Measurements from ENCODE around the gene LIN37.
A peak's percentile ranks its signal among the peaks of the same experiment; 100 is the strongest.

Gene LIN37

DNA sequence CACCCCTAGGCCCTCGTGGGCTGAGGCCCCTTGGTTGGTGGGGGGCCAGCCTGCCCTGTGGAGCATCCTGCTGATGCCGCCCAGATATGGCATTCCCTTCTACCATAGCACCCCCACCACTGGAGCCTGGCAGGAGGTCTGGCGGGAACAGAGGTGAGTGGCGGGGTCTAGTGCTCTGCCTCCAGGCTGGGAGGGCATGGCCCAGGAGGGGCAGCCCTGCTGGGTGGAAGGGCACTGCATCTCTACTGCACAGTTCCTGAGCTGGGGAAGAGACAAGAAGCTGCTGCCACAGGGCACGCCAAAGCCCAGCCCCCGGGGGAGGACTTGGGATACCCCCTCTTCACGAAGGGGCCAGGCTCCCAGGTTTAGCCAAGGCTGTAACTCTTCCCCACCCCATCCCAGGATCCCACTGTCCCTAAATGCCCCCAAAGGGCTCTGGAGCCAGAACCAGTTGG lies 33.0 kb upstream of the LIN37 start:
- TF ChIP-seq, protein P1, sequence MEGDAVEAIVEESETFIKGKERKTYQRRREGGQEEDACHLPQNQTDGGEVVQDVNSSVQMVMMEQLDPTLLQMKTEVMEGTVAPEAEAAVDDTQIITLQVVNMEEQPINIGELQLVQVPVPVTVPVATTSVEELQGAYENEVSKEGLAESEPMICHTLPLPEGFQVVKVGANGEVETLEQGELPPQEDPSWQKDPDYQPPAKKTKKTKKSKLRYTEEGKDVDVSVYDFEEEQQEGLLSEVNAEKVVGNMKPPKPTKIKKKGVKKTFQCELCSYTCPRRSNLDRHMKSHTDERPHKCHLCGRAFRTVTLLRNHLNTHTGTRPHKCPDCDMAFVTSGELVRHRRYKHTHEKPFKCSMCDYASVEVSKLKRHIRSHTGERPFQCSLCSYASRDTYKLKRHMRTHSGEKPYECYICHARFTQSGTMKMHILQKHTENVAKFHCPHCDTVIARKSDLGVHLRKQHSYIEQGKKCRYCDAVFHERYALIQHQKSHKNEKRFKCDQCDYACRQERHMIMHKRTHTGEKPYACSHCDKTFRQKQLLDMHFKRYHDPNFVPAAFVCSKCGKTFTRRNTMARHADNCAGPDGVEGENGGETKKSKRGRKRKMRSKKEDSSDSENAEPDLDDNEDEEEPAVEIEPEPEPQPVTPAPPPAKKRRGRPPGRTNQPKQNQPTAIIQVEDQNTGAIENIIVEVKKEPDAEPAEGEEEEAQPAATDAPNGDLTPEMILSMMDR (IDR thresholded peaks at IDR 0.05; ENCODE audit: borderline replicate concordance, control extremely low read depth, extremely low read depth, insufficient read depth, missing control alignments), result no peak
- in situ Hi-C loops (cut with MboI; ENCODE audit: low sequenced_read_pairs, unreplicated experiment), result no loop called here
- DNase-seq (ENCODE audit: low spot score), result no peak

DNA sequence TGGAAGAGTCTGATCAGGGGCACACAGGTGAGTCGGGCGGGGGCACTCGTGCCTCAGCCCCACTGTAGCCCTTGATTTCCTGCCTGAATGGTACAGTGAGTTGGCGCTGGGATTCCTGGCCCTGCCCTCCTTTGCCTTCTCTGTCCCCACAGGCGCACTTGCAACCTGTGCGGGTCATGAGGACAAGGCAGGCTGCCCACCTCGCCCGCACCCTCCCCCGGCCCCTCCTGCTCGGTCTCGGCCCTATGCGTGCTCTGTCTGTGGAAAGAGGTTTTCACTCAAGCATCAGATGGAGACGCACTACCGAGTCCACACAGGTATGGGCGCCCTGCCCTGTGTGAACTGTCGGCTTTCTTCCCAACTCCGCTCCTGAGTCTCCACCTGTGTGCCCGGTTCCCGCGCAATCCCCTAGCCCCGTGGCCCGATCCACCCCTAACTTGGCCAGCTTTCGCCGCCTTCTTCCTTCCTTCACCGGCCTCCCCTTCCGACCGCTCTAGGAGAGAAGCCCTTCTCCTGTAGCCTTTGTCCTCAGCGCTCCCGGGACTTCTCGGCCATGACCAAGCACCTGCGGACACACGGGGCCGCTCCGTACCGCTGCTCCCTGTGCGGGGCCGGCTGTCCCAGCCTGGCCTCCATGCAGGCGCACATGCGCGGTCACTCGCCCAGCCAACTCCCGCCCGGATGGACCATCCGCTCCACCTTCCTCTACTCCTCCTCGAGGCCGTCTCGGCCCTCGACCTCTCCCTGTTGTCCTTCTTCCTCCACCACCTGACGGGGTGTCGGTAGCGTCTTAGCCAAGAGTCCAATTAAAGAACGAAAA lies 32.2 kb upstream of the LIN37 start:
- TF ChIP-seq, protein P1 (IDR thresholded peaks at IDR 0.05; ENCODE audit: borderline replicate concordance, control extremely low read depth, extremely low read depth, insufficient read depth, missing control alignments), result no peak
- in situ Hi-C loops (cut with MboI; ENCODE audit: low sequenced_read_pairs, unreplicated experiment), result no loop called here
- DNase-seq (ENCODE audit: low spot score), result no peak

DNA sequence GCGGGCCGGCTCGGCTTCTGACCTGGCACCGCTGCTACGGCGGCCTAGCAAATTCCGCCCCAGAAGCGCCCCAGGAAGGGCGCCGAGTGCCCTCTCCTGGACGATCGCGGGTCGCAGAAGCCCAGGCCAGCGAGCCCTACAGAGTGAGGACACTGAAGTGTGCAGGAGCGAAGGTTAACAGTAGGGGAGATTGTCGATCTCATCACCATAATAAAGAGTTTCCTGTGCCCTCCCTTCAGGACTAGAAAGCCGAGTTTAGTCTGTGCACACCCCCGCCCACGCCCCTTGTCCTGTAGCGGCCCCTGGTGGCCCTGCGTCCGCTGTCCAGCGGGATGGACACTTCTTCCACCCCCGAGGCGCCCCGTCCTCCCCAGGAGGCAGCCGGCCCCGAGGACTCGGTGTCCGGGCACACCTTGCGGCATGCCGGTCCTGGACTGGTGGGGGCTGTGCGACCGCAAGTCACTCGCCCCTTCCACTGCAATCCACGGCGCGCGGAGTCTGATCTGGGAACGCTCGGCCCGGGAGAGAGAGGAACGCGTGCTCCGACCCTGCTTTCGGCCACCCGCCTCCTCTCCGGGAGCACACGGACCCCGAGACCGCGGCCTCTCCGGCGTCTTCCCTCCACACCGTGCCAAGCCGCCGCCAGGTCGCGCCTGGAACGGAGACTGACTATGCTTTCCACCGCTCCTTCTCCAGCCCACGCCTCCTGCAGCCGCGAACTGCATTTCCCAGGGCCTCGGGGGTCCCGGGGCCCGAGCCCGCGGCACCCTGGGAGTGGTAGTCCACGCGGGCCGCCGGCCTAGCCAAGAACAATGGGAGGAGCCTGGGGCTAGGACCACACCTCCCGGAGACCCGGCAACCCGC lies 31.3 kb upstream of the LIN37 start:
- TF ChIP-seq, protein P1 (IDR thresholded peaks at IDR 0.05; ENCODE audit: borderline replicate concordance, control extremely low read depth, extremely low read depth, insufficient read depth, missing control alignments), result peak; percentile 74
- in situ Hi-C loops (cut with MboI; ENCODE audit: low sequenced_read_pairs, unreplicated experiment), result no loop called here
- peak; percentile 85 for DNase-seq (ENCODE audit: low spot score)

DNA sequence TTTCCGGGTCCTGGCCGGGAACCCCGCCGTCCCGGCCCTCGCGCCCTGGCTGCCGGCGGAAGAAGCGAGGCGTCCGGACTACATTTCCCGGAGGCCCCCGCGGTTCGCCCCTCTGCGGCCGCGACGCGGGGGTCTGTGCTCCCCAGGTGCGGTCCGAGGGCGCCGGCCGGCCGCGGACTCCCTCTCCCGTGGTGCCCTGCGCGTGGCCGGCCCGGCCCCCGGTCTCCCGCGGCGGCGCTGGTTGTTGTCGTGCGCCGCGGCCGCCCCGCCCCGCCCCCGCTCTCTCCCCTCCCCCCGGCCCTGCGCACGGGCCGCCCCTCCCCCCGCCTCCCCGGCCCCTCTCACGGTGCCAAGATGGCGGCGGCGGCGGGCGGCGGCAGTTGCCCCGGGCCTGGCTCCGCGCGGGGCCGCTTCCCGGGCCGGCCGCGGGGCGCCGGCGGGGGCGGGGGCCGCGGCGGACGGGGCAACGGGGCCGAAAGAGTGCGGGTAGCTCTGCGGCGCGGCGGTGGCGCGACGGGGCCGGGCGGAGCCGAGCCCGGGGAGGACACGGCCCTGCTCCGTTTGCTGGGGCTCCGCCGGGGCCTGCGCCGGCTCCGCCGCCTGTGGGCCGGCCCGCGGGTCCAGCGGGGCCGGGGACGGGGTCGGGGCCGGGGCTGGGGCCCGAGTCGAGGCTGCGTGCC lies 30.6 kb upstream of the LIN37 start, which contains the start of gene KMT2B:
Gene KMT2B (plus strand): TSS at position 339 of the 680 bp plus-strand sequence. CDS start 16 bp downstream, at position 355.
- in situ Hi-C loops (cut with MboI; ENCODE audit: low sequenced_read_pairs, unreplicated experiment), result no loop called here
- DNase-seq (ENCODE audit: low spot score), result peak; percentile 97
- TF ChIP-seq, protein P1 (IDR thresholded peaks at IDR 0.05; ENCODE audit: borderline replicate concordance, control extremely low read depth, extremely low read depth, insufficient read depth, missing control alignments), result no peak

DNA sequence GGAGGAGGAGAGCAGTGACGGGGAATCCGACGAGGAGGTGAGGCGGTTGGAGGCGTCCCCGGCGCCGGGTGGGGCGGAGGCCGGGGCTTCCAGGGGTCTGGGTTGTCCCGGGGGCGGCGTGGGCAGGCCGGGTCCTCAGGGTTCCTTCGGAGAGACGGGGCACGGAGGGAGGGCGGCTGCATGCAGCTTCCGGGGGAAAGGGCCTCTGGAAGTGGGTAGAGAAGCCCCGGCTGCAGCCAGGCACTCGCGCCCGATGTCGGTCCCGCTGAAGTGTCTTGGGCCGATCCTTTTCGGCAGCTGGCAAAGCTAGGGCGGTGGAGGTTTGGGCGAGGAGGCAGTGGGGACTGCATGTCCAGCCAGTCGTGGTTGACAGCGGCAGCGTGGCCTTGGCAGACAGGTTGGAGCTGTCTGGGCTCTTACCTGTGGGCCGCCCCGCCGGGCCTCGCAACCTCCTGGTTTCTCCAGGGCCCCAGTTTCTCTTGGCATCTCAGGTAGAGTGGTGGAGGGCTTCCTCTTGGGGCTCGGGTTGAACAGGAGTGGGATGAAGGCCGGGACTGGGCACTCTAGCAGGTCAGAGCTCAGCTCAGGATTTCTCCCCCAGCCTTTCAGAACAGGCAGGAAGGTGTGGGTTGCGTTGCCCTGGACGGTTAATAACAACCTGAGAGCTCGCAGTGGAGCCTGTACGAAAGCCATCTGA lies 29.9 kb upstream of the LIN37 start:
- peak; percentile 71 for DNase-seq (ENCODE audit: low spot score)
- TF ChIP-seq, protein P1 (IDR thresholded peaks at IDR 0.05; ENCODE audit: borderline replicate concordance, control extremely low read depth, extremely low read depth, insufficient read depth, missing control alignments), result no peak
- in situ Hi-C loops (cut with MboI; ENCODE audit: low sequenced_read_pairs, unreplicated experiment), result no loop called here
